GM19468 (cell line): ENCODE data around the gene TEKT5.
"Not testable (repeated sequence)": the region's sequence is repeated elsewhere in the genome, so short reads cannot be mapped to it uniquely, and the experiment has no call there.

Experiments used
- ATAC-seq: cut with Tn5 transposase; IDR thresholded peaks from one replicate; pipeline ENCODE4 v1.9.1; 2021; ENCODE audit warnings: mild to moderate bottlenecking, moderate library complexity, moderate number of reproducible peaks; ENCODE audit not compliant: unreplicated experiment; ENCODE audit errors: extremely low read depth

The TEKT5 gene

GRCh38 chr16:10694830-10695229, at the start of gene TEKT5:
Gene TEKT5 (minus strand): TSS chr16:10694930. CDS start chr16:10694873, 57 bp downstream.
- ATAC-seq, result no peak

GRCh38 chr16:10743610-10744369, 49.1 kb upstream of the TEKT5 start, which contains the start of gene NUBP1:
Gene NUBP1 (plus strand): TSS chr16:10743842. CDS start chr16:10743864, 22 bp downstream.
- peak; percentile 77 for ATAC-seq

- ATAC-seq, result no peak
These were observed 48.5 kb upstream of the TEKT5 start for GRCh38 chr16:10743227-10743609.

- no peak for ATAC-seq
These were observed 47.1 kb upstream of the TEKT5 start for GRCh38 chr16:10741844-10742243.

GRCh38 chr16:10741249-10741648, 46.5 kb upstream of the TEKT5 start:
- not testable (repeated sequence) for ATAC-seq

GRCh38 chr16:10740845-10741208, 46.1 kb upstream of the TEKT5 start:
- no peak for ATAC-seq

GRCh38 chr16:10740000-10740844, 45.5 kb upstream of the TEKT5 start:
- no peak for ATAC-seq

- ATAC-seq, result peak; percentile 67
These were observed 43.7 kb upstream of the TEKT5 start for GRCh38 chr16:10738231-10739077.

GRCh38 chr16:10737068-10737625, 42.4 kb upstream of the TEKT5 start:
- ATAC-seq, result no peak

GRCh38 chr16:10731790-10732189, 37.1 kb upstream of the TEKT5 start:
- ATAC-seq, result no peak

GRCh38 chr16:10729104-10730048, 34.6 kb upstream of the TEKT5 start:
- no peak for ATAC-seq

GRCh38 chr16:10728003-10728887, 33.5 kb upstream of the TEKT5 start:
- ATAC-seq, result no peak

GRCh38 chr16:10708969-10709368, 14.2 kb upstream of the TEKT5 start:
- ATAC-seq, result no peak

GRCh38 chr16:10699756-10700155, 5.0 kb upstream of the TEKT5 start:
- ATAC-seq, result no peak

GRCh38 chr16:10694306-10694705, 424 bp downstream of the TEKT5 start:
- no peak for ATAC-seq

GRCh38 chr16:10693889-10694288, 841 bp downstream of the TEKT5 start:
- no peak for ATAC-seq

GRCh38 chr16:10692470-10692869, 2.3 kb downstream of the TEKT5 start:
- no peak for ATAC-seq

GRCh38 chr16:10688726-10689125, 6.0 kb downstream of the TEKT5 start:
- no peak for ATAC-seq
